ENCODE results near the gene SLC25A21. TPM values are rescaled to one million over a fixed set of nuclear protein-coding genes. Genes with fewer than 3 reads are reported as not detected.

Gene SLC25A21
- total and polyA plus RNA-seq, 2 of the 13 experiments (the other 11 are each of a cell fraction or from before 2014, with no cell fraction given) = 1.9 to 2.9 TPM

DNA sequence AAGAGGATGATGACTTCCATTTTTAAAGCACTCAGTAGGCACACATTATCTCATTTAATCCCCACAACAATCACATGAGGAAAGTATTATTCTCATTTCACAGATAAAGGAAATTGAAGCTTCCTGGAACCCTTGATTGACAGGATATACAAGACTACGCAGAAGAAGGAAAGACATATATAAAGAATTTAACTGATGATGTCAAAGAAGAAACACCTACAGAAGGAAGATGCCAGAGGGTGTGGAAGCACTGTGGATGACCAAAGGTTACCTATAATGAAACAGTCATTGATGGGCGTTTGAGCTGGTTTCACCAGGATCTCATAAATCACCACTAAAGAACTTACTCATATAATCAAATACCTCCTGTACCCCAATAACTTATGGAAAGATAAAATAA is 197.4 kb downstream of the SLC25A21 start:
- Histone ChIP-seq H3K4me3 (replicated peaks in 1 of 3; ENCODE audit: insufficient read depth in 1 of 3, low read depth in 2 of 3, low read length in 3 of 3) (no peak overlapping the region), H3K4me2 (ENCODE audit: low read depth, low read length) (no peak overlapping the region), H3K9me3 (ENCODE audit: low read length) (no peaks in the 10 kb centered on the region), H2AFZ (ENCODE audit: low read length) (no peak overlapping the region), H3K27me3 (ENCODE audit: control insufficient read depth in 1 of 2, insufficient read depth in 2 of 2, low read length in 2 of 2) (no peaks in the 10 kb centered on the region), H3K79me2 (ENCODE audit: insufficient read depth, low read length) (no peaks in the 10 kb centered on the region), H4K20me1 (ENCODE audit: insufficient read depth, low read length) (no peaks in the 10 kb centered on the region), H3K36me3 (replicated peaks in 1 of 2; ENCODE audit: control insufficient read depth in 1 of 2, insufficient read depth in 2 of 2, low read length in 2 of 2) (no peaks in the 10 kb centered on the region), H3K9ac (ENCODE audit: insufficient read depth, low read depth, low read length) (no peak overlapping the region), H3K27ac (ENCODE audit: extremely low read length, insufficient read depth, low read length) (no peak overlapping the region), H3K4me1 (ENCODE audit: insufficient read depth, low read length) (peaks cover 19% of the 10 kb centered on the region)
- CTCF ChIA-PET (ENCODE audit: low intra/inter-chr PET ratio, low total read pairs) = no interaction called here
- in situ Hi-C loops (cut with HindIII; ENCODE audit: extremely low pct_ligation_motif_present, low pct_unique_long_range_greater_than_20kb) = no loop called here
- WGBS (ENCODE audit: low lambda C conversion rate) = 67% methylated on average over 2 of the region's 2 CpGs
- ATAC-seq (no peak), DNase-seq (ENCODE audit: low spot score) (no peak), FAIRE-seq (no peak)
- BruUV-seq (replicated peaks) = no TSS peak
- POLR2A ChIA-PET = no interaction called here
- intact Hi-C loops (cut with micrococcal nuclease; ENCODE audit: unreplicated experiment) = no loop called here
- TF ChIP-seq MEIS1 (CRISPR knock-in tag; IDR thresholded peaks at IDR 0.05; ENCODE audit: borderline replicate concordance) (no peak), ADNP (CRISPR knock-in tag; IDR thresholded peaks at IDR 0.05) (no peak), SYNCRIP (IDR thresholded peaks at IDR 0.05; ENCODE audit: insufficient read depth, low read depth, low read length) (no peak), NR3C1 (CRISPR knock-in tag; IDR thresholded peaks at IDR 0.05) (no peak), XRCC5 (optimal IDR thresholded peaks at IDR 0.05; ENCODE audit: low read length) (no peak), KDM5B (CRISPR knock-in tag; IDR thresholded peaks at IDR 0.05; ENCODE audit: borderline replicate concordance) (no peak), FOXP1 (IDR thresholded peaks at IDR 0.05) (no peak), FOXP1 (CRISPR knock-in tag; IDR thresholded peaks at IDR 0.05) (no peak), DNMT1 (CRISPR knock-in tag; IDR thresholded peaks at IDR 0.05) (no peak), SIN3B (IDR thresholded peaks at IDR 0.05; ENCODE audit: low read length) (no peak), ZNF558 (CRISPR knock-in tag; IDR thresholded peaks at IDR 0.05; ENCODE audit: borderline replicate concordance) (no peak), THYN1 (CRISPR knock-in tag; IDR thresholded peaks at IDR 0.05; ENCODE audit: borderline replicate concordance, low read depth) (no peak), ZSCAN31 (CRISPR knock-in tag; IDR thresholded peaks at IDR 0.05; ENCODE audit: low read depth) (no peak)
- TF ChIP-seq, protein P1, sequence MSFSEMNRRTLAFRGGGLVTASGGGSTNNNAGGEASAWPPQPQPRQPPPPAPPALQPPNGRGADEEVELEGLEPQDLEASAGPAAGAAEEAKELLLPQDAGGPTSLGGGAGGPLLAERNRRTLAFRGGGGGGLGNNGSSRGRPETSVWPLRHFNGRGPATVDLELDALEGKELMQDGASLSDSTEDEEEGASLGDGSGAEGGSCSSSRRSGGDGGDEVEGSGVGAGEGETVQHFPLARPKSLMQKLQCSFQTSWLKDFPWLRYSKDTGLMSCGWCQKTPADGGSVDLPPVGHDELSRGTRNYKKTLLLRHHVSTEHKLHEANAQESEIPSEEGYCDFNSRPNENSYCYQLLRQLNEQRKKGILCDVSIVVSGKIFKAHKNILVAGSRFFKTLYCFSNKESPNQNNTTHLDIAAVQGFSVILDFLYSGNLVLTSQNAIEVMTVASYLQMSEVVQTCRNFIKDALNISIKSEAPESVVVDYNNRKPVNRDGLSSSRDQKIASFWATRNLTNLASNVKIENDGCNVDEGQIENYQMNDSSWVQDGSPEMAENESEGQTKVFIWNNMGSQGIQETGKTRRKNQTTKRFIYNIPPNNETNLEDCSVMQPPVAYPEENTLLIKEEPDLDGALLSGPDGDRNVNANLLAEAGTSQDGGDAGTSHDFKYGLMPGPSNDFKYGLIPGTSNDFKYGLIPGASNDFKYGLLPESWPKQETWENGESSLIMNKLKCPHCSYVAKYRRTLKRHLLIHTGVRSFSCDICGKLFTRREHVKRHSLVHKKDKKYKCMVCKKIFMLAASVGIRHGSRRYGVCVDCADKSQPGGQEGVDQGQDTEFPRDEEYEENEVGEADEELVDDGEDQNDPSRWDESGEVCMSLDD (CRISPR knock-in tag; IDR thresholded peaks at IDR 0.05; ENCODE audit: borderline replicate concordance) = no peak
- TF ChIP-seq, protein P2, sequence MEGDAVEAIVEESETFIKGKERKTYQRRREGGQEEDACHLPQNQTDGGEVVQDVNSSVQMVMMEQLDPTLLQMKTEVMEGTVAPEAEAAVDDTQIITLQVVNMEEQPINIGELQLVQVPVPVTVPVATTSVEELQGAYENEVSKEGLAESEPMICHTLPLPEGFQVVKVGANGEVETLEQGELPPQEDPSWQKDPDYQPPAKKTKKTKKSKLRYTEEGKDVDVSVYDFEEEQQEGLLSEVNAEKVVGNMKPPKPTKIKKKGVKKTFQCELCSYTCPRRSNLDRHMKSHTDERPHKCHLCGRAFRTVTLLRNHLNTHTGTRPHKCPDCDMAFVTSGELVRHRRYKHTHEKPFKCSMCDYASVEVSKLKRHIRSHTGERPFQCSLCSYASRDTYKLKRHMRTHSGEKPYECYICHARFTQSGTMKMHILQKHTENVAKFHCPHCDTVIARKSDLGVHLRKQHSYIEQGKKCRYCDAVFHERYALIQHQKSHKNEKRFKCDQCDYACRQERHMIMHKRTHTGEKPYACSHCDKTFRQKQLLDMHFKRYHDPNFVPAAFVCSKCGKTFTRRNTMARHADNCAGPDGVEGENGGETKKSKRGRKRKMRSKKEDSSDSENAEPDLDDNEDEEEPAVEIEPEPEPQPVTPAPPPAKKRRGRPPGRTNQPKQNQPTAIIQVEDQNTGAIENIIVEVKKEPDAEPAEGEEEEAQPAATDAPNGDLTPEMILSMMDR (CRISPR knock-in tag; IDR thresholded peaks at IDR 0.05) = no peak
- TF ChIP-seq, protein P3, sequence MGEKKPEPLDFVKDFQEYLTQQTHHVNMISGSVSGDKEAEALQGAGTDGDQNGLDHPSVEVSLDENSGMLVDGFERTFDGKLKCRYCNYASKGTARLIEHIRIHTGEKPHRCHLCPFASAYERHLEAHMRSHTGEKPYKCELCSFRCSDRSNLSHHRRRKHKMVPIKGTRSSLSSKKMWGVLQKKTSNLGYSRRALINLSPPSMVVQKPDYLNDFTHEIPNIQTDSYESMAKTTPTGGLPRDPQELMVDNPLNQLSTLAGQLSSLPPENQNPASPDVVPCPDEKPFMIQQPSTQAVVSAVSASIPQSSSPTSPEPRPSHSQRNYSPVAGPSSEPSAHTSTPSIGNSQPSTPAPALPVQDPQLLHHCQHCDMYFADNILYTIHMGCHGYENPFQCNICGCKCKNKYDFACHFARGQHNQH (CRISPR knock-in tag; IDR thresholded peaks at IDR 0.05) = no peak
- TF ChIP-seq, protein P4, sequence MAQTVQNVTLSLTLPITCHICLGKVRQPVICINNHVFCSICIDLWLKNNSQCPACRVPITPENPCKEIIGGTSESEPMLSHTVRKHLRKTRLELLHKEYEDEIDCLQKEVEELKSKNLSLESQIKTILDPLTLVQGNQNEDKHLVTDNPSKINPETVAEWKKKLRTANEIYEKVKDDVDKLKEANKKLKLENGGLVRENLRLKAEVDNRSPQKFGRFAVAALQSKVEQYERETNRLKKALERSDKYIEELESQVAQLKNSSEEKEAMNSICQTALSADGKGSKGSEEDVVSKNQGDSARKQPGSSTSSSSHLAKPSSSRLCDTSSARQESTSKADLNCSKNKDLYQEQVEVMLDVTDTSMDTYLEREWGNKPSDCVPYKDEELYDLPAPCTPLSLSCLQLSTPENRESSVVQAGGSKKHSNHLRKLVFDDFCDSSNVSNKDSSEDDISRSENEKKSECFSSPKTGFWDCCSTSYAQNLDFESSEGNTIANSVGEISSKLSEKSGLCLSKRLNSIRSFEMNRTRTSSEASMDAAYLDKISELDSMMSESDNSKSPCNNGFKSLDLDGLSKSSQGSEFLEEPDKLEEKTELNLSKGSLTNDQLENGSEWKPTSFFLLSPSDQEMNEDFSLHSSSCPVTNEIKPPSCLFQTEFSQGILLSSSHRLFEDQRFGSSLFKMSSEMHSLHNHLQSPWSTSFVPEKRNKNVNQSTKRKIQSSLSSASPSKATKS (CRISPR knock-in tag; IDR thresholded peaks at IDR 0.05) = no peak
- TF ChIP-seq, protein P5, sequence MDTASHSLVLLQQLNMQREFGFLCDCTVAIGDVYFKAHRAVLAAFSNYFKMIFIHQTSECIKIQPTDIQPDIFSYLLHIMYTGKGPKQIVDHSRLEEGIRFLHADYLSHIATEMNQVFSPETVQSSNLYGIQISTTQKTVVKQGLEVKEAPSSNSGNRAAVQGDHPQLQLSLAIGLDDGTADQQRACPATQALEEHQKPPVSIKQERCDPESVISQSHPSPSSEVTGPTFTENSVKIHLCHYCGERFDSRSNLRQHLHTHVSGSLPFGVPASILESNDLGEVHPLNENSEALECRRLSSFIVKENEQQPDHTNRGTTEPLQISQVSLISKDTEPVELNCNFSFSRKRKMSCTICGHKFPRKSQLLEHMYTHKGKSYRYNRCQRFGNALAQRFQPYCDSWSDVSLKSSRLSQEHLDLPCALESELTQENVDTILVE (CRISPR knock-in tag; IDR thresholded peaks at IDR 0.05) = no peak
